HCT116 (cell line): Measurements from ENCODE around the gene ACTG2. TPM values are rescaled to one million over a fixed set of nuclear protein-coding genes. Genes with fewer than 3 reads are reported as not detected.

ENCODE experiments used
- ATAC-seq: fragments of 200-7000 bp; cut with Tn5 transposase; 2 replicates; pipeline ENCODE4 v1.9.1; 2020; ENCODE audit warnings: mild to moderate bottlenecking, moderate library complexity
- BruUV-seq: library from RNA; stranded (reverse); fragments of 400-500 nt; replicated peaks from 2 replicates; lab custom pipeline; 2021; lab: Mats Ljungman, UMichigan
- CTCF ChIA-PET: fragments of 300-600 bp; sonication (Branson Sonifier 250); formaldehyde crosslinking; loops from one replicate; lab custom pipeline; 2021; ENCODE audit warnings: antibody characterized with exemption; lab: Charles Lee
- POLR2A ChIA-PET: fragments of 300-600, 350-600 bp; sonication (Branson Sonifier 250); formaldehyde crosslinking; loops from one replicate; lab custom pipeline; 2021; ENCODE audit warnings: antibody characterized with exemption; lab: Charles Lee
- RAD21 ChIA-PET, 2 experiments: fragments of 300-600 bp; sonication (Branson Sonifier 250); formaldehyde crosslinking; loops; one replicate each; lab custom pipeline; 2023; ENCODE audit warnings: low total read pairs in 2 of 2; ENCODE audit not compliant: uncharacterized antibody in 2 of 2, unreplicated experiment in 2 of 2, low non-redundant PET in 1 of 2; lab: Charles Lee
- DNase-seq: peaks from one replicate; pipeline ENCODE4 v3.0.0-alpha.2; 2010; ENCODE audit warnings: low read depth, low spot score
- H2AFZ ChIP-seq: fragments of 200-600 bp; shearing (Covaris generic), sonication (generic); 2 replicates; pipeline ENCODE4 v1.6.1; 2017; ENCODE audit warnings: low read depth, mixed run types, mixed read lengths, antibody characterized with exemption, low read length; ENCODE audit not compliant: poor library complexity, severe bottlenecking
- H3K27ac ChIP-seq: 2 replicates; pipeline ENCODE4 v1.5.1; 2012; ENCODE audit warnings: low read depth, low read length
- H3K27me3 ChIP-seq: fragments of 200-600 bp; sonication (generic); 2 replicates; pipeline ENCODE4 v1.6.1; 2016; ENCODE audit warnings: mixed run types, low read length, mixed read lengths; ENCODE audit not compliant: insufficient read depth
- H3K36me3 ChIP-seq, 2 experiments: fragments of 200-500 bp in 1 of 2; fragments of 200-600 bp in 1 of 2; sonication (Bioruptor generic) in 1 of 2; sonication (generic) in 1 of 2; 2 replicates each; pipeline versions ENCODE4 v1.5.1 to v1.6.1; 2014 to 2016; ENCODE audit warnings: low read length in 2 of 2, inconsistent platforms in 1 of 2, mixed read lengths in 1 of 2, mixed run types in 1 of 2; ENCODE audit not compliant: insufficient read depth in 2 of 2, control insufficient read depth in 1 of 2
- H3K4me1 ChIP-seq, 2 experiments: fragments of 200-600 bp in 1 of 2; sonication (generic) in 1 of 2; 2 replicates each; pipeline versions ENCODE4 v1.5.1 to v1.6.1; 2012 to 2017; ENCODE audit warnings: low read length in 2 of 2, inconsistent platforms in 1 of 2, mild to moderate bottlenecking in 1 of 2, mixed read lengths in 1 of 2, mixed run types in 1 of 2, moderate library complexity in 1 of 2; ENCODE audit not compliant: insufficient read depth in 2 of 2, control insufficient read depth in 1 of 2
- H3K4me2 ChIP-seq: fragments of 200-600 bp; sonication (generic); 2 replicates; pipeline ENCODE4 v1.6.1; 2017; ENCODE audit warnings: mixed run types, low read length, mixed read lengths
- H3K4me3 ChIP-seq, 2 experiments: fragments of 200-600 bp in 1 of 2; sonication (generic) in 1 of 2; replicated peaks in 1 of 2; 2 replicates each; pipeline ENCODE4 v1.5.1; 2011 to 2016; ENCODE audit warnings: low read length in 2 of 2, control low read depth in 1 of 2, low read depth in 1 of 2, mild to moderate bottlenecking in 1 of 2, mixed read lengths in 1 of 2, mixed run types in 1 of 2
- H3K79me2 ChIP-seq: fragments of 200-600 bp; sonication (generic); 2 replicates; pipeline ENCODE4 v1.6.1; 2017; ENCODE audit warnings: mild to moderate bottlenecking, mixed run types, low read length, moderate library complexity, mixed read lengths; ENCODE audit not compliant: insufficient read depth
- H3K9ac ChIP-seq: fragments of 200-600 bp; sonication (generic); 2 replicates; pipeline ENCODE4 v1.6.1; 2016; ENCODE audit warnings: low read length, mixed read lengths
- H3K9me2 ChIP-seq: fragments of 200-600 bp; sonication (generic), shearing (Covaris generic); 2 replicates; pipeline ENCODE4 v1.6.1; 2017; ENCODE audit warnings: mixed run types, mild to moderate bottlenecking, moderate library complexity; ENCODE audit not compliant: insufficient read depth
- H3K9me3 ChIP-seq, 2 experiments: fragments of 200-500 bp in 1 of 2; fragments of 200-600 bp in 1 of 2; sonication (Bioruptor generic) in 1 of 2; sonication (generic) in 1 of 2; 2 replicates each; pipeline ENCODE4 v1.6.1; 2014 to 2017; ENCODE audit warnings: low read length in 2 of 2, mixed read lengths in 2 of 2, inconsistent platforms in 1 of 2, low read depth in 1 of 2, mild to moderate bottlenecking in 1 of 2, mixed run types in 1 of 2, moderate library complexity in 1 of 2; ENCODE audit not compliant: control insufficient read depth in 1 of 2, insufficient read depth in 1 of 2
- H4K20me1 ChIP-seq: fragments of 200-600 bp; sonication (generic), shearing (Covaris generic); 2 replicates; pipeline ENCODE4 v1.6.1; 2017; ENCODE audit warnings: mixed run types, mild to moderate bottlenecking, moderate library complexity; ENCODE audit not compliant: insufficient read depth
- ATF3 ChIP-seq: IDR thresholded peaks from 2 replicates; pipeline ENCODE4 v1.6.1; 2012
- CTCF ChIP-seq, 3 experiments: fragments of 200-600 bp in 1 of 3; sonication (generic) in 1 of 3; IDR thresholded peaks in 2 of 3; conservative IDR thresholded peaks in 1 of 3; 2 replicates each; pipeline ENCODE4 v1.5.1; 2012 to 2017; ENCODE audit warnings: low read depth in 2 of 3, low read length in 2 of 3, antibody characterized with exemption in 1 of 3, borderline replicate concordance in 1 of 3, control low read depth in 1 of 3, mild to moderate bottlenecking in 1 of 3, mixed read lengths in 1 of 3, mixed run types in 1 of 3, moderate library complexity in 1 of 3; ENCODE audit not compliant: insufficient read depth in 1 of 3
- EZH2 ChIP-seq: fragments of 200-600 bp; sonication (generic); IDR thresholded peaks from 2 replicates; pipeline ENCODE4 v1.6.1; 2017; ENCODE audit warnings: antibody characterized with exemption, mixed run types
- EZH2phosphoT487 ChIP-seq: fragments of 200-600 bp; IDR thresholded peaks from 2 replicates; pipeline ENCODE4 v1.6.1; 2018; ENCODE audit warnings: antibody characterized with exemption, borderline replicate concordance
- FOSL1 ChIP-seq: IDR thresholded peaks from 2 replicates; pipeline ENCODE4 v1.6.1; 2012; ENCODE audit warnings: low read depth
- JUND ChIP-seq: IDR thresholded peaks from 2 replicates; pipeline ENCODE4 v1.6.1; 2012
- MAX ChIP-seq: IDR thresholded peaks from 2 replicates; pipeline ENCODE4 v1.6.1; 2012
- POLR2AphosphoS5 ChIP-seq: IDR thresholded peaks from 2 replicates; pipeline ENCODE4 v1.6.1; 2011; ENCODE audit warnings: mild to moderate bottlenecking, low read depth, low read length, moderate library complexity
- SIN3A ChIP-seq: IDR thresholded peaks from 2 replicates; pipeline ENCODE4 v1.6.1; 2012; ENCODE audit warnings: low read depth
- TCF7L2 ChIP-seq: IDR thresholded peaks from 2 replicates; pipeline ENCODE4 v1.7.0; 2011; ENCODE audit warnings: borderline replicate concordance, inconsistent platforms; ENCODE audit not compliant: insufficient read depth, insufficient read length; ENCODE audit errors: extremely low read depth
- YY1 ChIP-seq: IDR thresholded peaks from 2 replicates; pipeline ENCODE4 v1.6.1; 2011; ENCODE audit warnings: low read length, low read depth, moderate library complexity, mild to moderate bottlenecking; ENCODE audit not compliant: insufficient replicate concordance; ENCODE audit errors: extremely low read depth
- ZFX ChIP-seq: fragments of 450-650 bp; IDR thresholded peaks from 2 replicates; pipeline ENCODE4 v1.6.1; 2017
- intact Hi-C: fragments of 100-400 bp; cut with micrococcal nuclease; formaldehyde crosslinking; loops from 2 replicates; pipeline ENCODE4 v1.10.0; 2022
- total RNA-seq: library from RNA; stranded (reverse); gene quantifications from one replicate; pipeline ENCODE4 v1.2.1, GENCODE V29; 2021; ENCODE audit not compliant: unreplicated experiment
- TF ChIP-seq, protein P1 (sequence below): IDR thresholded peaks from 2 replicates; pipeline ENCODE4 v1.6.1; 2012; ENCODE audit warnings: low read depth

Gene ACTG2
- total RNA-seq, 1 experiment from 2014 or later: 0.89 TPM

DNA sequence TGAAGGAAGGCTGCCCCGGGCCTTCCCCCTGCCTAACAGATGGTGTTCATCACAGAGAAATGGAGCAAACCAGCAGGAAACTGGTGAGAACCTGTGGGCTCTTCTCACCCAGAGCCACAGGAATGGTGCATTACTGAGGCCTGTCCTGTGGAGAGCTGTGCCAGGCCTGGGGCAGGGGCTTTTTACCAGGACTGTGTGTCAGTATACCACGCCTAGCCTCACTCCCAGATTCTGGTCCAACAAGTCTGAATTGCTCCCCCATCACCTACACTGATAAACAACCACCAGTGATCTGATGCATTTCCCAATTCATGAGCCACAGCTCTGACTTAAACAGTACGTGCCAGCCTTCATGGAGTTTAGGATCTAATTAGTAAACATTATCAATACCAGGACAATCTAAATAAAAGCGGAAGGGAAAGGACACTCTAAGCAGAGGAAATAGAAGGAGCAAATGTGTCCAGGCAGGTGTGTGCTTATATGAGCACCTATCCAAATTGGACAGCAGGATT lies 24.9 kb downstream of the ACTG2 start:
- Histone ChIP-seq H3K9me3 (no peaks in the 10 kb centered on the region), H3K4me3 (no peak overlapping the region), H3K9ac (no peak overlapping the region), H2AFZ (no peak overlapping the region), H4K20me1 (no peaks in the 10 kb centered on the region), H3K27ac (no peak overlapping the region), H3K27me3 (no peaks in the 10 kb centered on the region), H3K9me2 (no peaks in the 10 kb centered on the region), H3K36me3 (no peaks in the 10 kb centered on the region), H3K79me2 (no peaks in the 10 kb centered on the region), H3K4me1 (peaks cover 4 to 10% of the 10 kb centered on the region in 2 experiments; a peak in 3 of 4 replicates), H3K4me2 (no peak overlapping the region)
- BruUV-seq: no TSS peak
- no peak for DNase-seq
- RAD21 ChIA-PET: no interaction called here
- POLR2A ChIA-PET: no interaction called here
- no peak for ATAC-seq
- no peak for TF ChIP-seq YY1
- no peak for TF ChIP-seq ZFX
- TF ChIP-seq FOSL1: no peak
- TF ChIP-seq EZH2: no peak
- no peak for TF ChIP-seq EZH2phosphoT487
- no peak for TF ChIP-seq CTCF (IDR thresholded peaks at IDR 0.05 in 2 of 3, conservative IDR thresholded peaks at IDR 0.05 in 1 of 3; ENCODE audit: borderline replicate concordance in 1 of 3, insufficient read depth in 1 of 3, low read depth in 2 of 3, low read length in 2 of 3)
- no peak for TF ChIP-seq SIN3A
- TF ChIP-seq ATF3: no peak
- TF ChIP-seq POLR2AphosphoS5: no peak
- no peak for TF ChIP-seq JUND
- TF ChIP-seq MAX: no peak
- TF ChIP-seq TCF7L2: no peak
- TF ChIP-seq, protein P1, sequence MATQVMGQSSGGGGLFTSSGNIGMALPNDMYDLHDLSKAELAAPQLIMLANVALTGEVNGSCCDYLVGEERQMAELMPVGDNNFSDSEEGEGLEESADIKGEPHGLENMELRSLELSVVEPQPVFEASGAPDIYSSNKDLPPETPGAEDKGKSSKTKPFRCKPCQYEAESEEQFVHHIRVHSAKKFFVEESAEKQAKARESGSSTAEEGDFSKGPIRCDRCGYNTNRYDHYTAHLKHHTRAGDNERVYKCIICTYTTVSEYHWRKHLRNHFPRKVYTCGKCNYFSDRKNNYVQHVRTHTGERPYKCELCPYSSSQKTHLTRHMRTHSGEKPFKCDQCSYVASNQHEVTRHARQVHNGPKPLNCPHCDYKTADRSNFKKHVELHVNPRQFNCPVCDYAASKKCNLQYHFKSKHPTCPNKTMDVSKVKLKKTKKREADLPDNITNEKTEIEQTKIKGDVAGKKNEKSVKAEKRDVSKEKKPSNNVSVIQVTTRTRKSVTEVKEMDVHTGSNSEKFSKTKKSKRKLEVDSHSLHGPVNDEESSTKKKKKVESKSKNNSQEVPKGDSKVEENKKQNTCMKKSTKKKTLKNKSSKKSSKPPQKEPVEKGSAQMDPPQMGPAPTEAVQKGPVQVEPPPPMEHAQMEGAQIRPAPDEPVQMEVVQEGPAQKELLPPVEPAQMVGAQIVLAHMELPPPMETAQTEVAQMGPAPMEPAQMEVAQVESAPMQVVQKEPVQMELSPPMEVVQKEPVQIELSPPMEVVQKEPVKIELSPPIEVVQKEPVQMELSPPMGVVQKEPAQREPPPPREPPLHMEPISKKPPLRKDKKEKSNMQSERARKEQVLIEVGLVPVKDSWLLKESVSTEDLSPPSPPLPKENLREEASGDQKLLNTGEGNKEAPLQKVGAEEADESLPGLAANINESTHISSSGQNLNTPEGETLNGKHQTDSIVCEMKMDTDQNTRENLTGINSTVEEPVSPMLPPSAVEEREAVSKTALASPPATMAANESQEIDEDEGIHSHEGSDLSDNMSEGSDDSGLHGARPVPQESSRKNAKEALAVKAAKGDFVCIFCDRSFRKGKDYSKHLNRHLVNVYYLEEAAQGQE: no peak
- CTCF ChIA-PET: no interaction called here
- intact Hi-C loops: no loop called here
